ENCODE measurements around the gene FST. TPM values are rescaled to one million over a fixed set of nuclear protein-coding genes. Genes with fewer than 3 reads are reported as not detected.

The FST gene
- total and polyA plus RNA-seq, 2 of the 13 experiments (the other 11 are each of a cell fraction or from before 2014, with no cell fraction given), result 38.6 to 136 TPM

- H3K27ac ChIP-seq (ENCODE audit: extremely low read length, insufficient read depth, low read length), result no peak overlapping the region
- no peaks in the 10 kb centered on the region for H4K20me1 ChIP-seq (ENCODE audit: insufficient read depth, low read length)
- no peaks in the 10 kb centered on the region for H3K4me1 ChIP-seq (ENCODE audit: insufficient read depth, low read length)
- no peak overlapping the region for H2AFZ ChIP-seq (ENCODE audit: low read length)
- no peaks in the 10 kb centered on the region for H3K9me3 ChIP-seq (ENCODE audit: low read length)
- H3K79me2 ChIP-seq (ENCODE audit: insufficient read depth, low read length), result no peaks in the 10 kb centered on the region
- FAIRE-seq, result no peak
- peaks cover 0 to 7% of the 10 kb centered on the region in 2 experiments; a peak in 1 of 5 replicates for H3K27me3 ChIP-seq (ENCODE audit: control insufficient read depth in 1 of 2, insufficient read depth in 2 of 2, low read length in 2 of 2)
- intact Hi-C loops (cut with micrococcal nuclease; ENCODE audit: unreplicated experiment) (no loop called here), in situ Hi-C loops (cut with HindIII; ENCODE audit: extremely low pct_ligation_motif_present, low pct_unique_long_range_greater_than_20kb) (loop anchor here (25.0 kb wide), 1 partner anchor 619 kb away; no protein-coding TSS in a partner anchor)
- no peaks in the 10 kb centered on the region for H3K36me3 ChIP-seq (replicated peaks in 1 of 2; ENCODE audit: control insufficient read depth in 1 of 2, insufficient read depth in 2 of 2, low read length in 2 of 2)
- POLR2A ChIA-PET, result no interaction called here
- TF ChIP-seq IKZF1 (IDR thresholded peaks at IDR 0.05), result no peak
- TF ChIP-seq ZSCAN21 (CRISPR knock-in tag; IDR thresholded peaks at IDR 0.05; ENCODE audit: borderline replicate concordance), result no peak
- no peak for TF ChIP-seq STAT6 (CRISPR knock-in tag; IDR thresholded peaks at IDR 0.05; ENCODE audit: borderline replicate concordance)
- TF ChIP-seq DMTF1 (CRISPR knock-in tag; IDR thresholded peaks at IDR 0.05), result no peak
- TF ChIP-seq ARNTL (CRISPR knock-in tag; IDR thresholded peaks at IDR 0.05), result no peak
- no peak for TF ChIP-seq KLF6 (CRISPR knock-in tag; IDR thresholded peaks at IDR 0.05)
- no peak for TF ChIP-seq ZNF276 (CRISPR knock-in tag; IDR thresholded peaks at IDR 0.05; ENCODE audit: low read depth)
- DNase-seq (ENCODE audit: low spot score), result no peak
- BruUV-seq (replicated peaks), result no TSS peak
- no peak overlapping the region for H3K4me2 ChIP-seq (ENCODE audit: low read depth, low read length)
- CTCF ChIA-PET (ENCODE audit: low intra/inter-chr PET ratio, low total read pairs), result no interaction called here
- H3K4me3 ChIP-seq (replicated peaks in 1 of 3; ENCODE audit: insufficient read depth in 1 of 3, low read depth in 2 of 3, low read length in 3 of 3), result no peak overlapping the region
- 63% methylated on average over 1 of the region's 1 CpG for WGBS (ENCODE audit: low lambda C conversion rate)
- no peak overlapping the region for H3K9ac ChIP-seq (ENCODE audit: insufficient read depth, low read depth, low read length)
- ATAC-seq, result no peak
Observed at GRCh38 chr5:53442961-53443360, 37.5 kb upstream of the FST start.

Data from HepG2 (cell line).